Motor neuron (in vitro differentiated cells): ENCODE results near the gene RPL22. TPM values are rescaled to one million over a fixed set of nuclear protein-coding genes. Genes with fewer than 3 reads are reported as not detected.

Source experiments
- ATAC-seq, 8 experiments: fragments of 200-7000 bp; cut with Tn5 transposase; replicated peaks in 6 of 8; 2 replicates each; pipeline ENCODE4 v1.8.0; 2021; ENCODE audit warnings: mild to moderate bottlenecking in 8 of 8, moderate library complexity in 8 of 8
- H3K27ac ChIP-seq, 2 donors: fragments of 250-450 bp; sonication (Bioruptor Pico); 2 replicates each; pipeline ENCODE4 v1.9.0; 2021; ENCODE audit warnings: antibody characterized with exemption in 2 of 2, mild to moderate bottlenecking in 2 of 2, moderate library complexity in 1 of 2
- H3K4me1 ChIP-seq, 2 donors: fragments of 250-450 bp; sonication (Bioruptor Pico); replicated peaks in 1 of 2; 2 replicates each; pipeline ENCODE4 v1.6.1; 2021; ENCODE audit warnings: antibody characterized with exemption in 2 of 2, mild to moderate bottlenecking in 2 of 2, moderate library complexity in 1 of 2
- H3K4me3 ChIP-seq, 5 donors: fragments of 250-450 bp; sonication (Bioruptor Pico); 2 replicates each; pipeline ENCODE4 v1.9.0; 2021; ENCODE audit warnings: antibody characterized with exemption in 5 of 5, mild to moderate bottlenecking in 5 of 5, moderate library complexity in 4 of 5
- WGBS, 10 experiments: fragments of 450-650 bp; shearing (Covaris generic); methylation state at CpG; one replicate each; pipeline ENCODE4 v1.0.0; 2022; 5-methylcytosine and 5-hydroxymethylcytosine counted together
- in situ Hi-C, 9 experiments: fragments of 400-800 bp; cut with MboI; loops; one replicate each; pipeline ENCODE4 v1.15.0; 2021; ENCODE audit warnings: low sequenced_read_pairs in 9 of 9, low pct_unique_long_range_greater_than_20kb in 2 of 9; ENCODE audit not compliant: unreplicated experiment in 9 of 9
- total RNA-seq, 8 experiments: library from RNA; unstranded; fragments of 300-600 nt; gene quantifications; 2 replicates each; pipeline versions ENCODE4 v1.2.3 to v1.2.4, GENCODE V29; 2022

The RPL22 gene
- total RNA-seq, 8 experiments from 2014 or later = 340 to 786 (median 466) TPM

DNA sequence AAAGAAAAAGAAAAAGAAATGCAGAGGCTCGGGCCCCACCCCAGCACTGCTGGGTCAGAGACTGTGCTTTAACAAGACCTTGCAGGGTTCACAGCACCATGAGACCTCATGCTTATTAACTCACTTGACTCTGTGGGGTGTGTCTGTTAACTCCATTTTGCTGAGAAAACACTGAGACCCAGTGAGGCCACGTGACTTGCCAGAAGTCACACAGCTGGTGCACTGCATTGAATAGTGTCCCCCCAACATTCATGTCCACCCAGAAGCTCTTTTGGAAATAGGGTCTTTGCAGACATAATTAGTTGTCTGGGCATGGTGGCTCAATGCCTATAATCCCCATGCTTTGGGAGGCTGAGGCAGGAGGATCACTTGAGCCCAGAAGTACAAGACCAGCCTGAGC, 59.0 kb downstream of the RPL22 start:
- 14 to 100% (median 82%) methylated on average over 1 to 2 of the region's 2 CpGs; no CpG with 5 or more reads in 4 of the 10 experiments for WGBS, 10 experiments
- Histone ChIP-seq H3K27ac (no peak overlapping the region), H3K4me1 (peaks cover 13 to 19% of the 10 kb centered on the region in 2 donors), H3K4me3 (no peak overlapping the region)
- no peak for ATAC-seq
- in situ Hi-C loops = no loop called here

DNA sequence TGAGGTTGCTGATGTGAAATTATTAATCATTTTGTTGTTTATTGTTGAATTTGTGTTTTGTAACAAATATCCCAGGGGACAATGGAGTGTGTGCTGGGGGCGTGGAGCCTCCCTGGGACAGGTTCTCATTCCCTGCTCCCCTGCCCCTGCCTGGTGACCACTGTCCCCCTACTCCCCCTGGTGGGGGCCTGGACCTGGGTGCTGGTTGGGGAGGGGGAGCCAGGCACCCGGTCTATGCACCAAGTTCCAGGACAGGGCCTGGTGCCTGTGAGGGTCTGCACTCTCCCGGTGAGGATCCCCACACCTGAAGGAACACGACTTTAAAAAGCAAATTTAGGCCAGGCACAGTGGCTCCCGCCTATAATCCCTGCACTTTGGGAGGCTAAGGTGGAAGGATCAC, 61.6 kb downstream of the RPL22 start:
- no peaks in the 10 kb centered on the region for H3K4me1 ChIP-seq
- H3K27ac ChIP-seq = no peak overlapping the region
- no peak for ATAC-seq
- 0 to 80% (median 52%) methylated on average over 1 to 5 of the region's 5 CpGs; no CpG with 5 or more reads in 7 of the 10 experiments for WGBS, 10 experiments
- no peak overlapping the region for H3K4me3 ChIP-seq
- in situ Hi-C loops = no loop called here

DNA sequence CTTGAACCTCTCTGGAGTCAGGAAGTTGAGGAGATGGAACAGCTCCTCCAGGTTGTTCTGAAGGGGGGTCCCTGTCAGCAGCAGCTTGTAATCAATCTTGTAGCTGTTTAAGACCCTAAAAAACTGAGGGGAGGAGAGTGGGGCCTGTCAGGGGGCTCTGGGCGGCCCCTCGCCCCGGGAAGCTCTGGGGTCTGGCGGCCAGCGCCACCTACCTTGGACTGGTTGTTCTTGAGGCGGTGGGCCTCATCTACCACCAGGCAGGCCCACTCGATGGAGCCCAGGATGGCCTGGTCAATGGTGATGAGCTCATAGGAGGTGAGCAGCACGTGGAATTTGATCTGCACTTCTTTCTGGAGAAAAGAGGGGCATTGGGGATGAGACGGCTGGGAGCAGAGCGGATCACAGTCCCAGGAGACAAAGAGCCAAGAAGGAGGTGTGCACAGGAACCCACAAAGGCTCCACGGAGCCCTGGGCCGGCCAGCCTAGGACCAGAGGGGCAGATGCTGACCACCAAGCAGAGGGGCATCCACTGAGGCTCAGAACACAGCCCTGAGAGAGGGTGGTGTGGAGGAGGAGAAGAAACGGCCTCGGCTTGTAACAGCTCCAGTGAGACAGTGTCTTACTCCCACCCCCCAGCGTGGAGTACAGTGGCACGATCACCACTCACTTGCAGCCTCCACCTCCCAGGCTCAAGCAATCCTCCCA, 62.7 kb downstream of the RPL22 start:
- WGBS, 10 experiments = 40 to 100% (median 88%) methylated on average over 1 to 9 of the region's 16 CpGs; no CpG with 5 or more reads in 3 of the 10 experiments
- no peaks in the 10 kb centered on the region for H3K4me1 ChIP-seq
- no peak overlapping the region for H3K27ac ChIP-seq
- in situ Hi-C loops = no loop called here
- no peak overlapping the region for H3K4me3 ChIP-seq
- ATAC-seq = no peak

Other genes starting within 250 kb of the RPL22 start
- gene NPHP4, start 207.2 kb downstream of the RPL22 start, total RNA-seq = 10 to 100 TPM in 4 of 8 experiments, 1 to 10 TPM in 4; 4.5 to 20.2 (median 11.0) TPM
- 10 to 100 TPM in 5 of 8 experiments, 1 to 10 TPM in 3; 6.3 to 21.9 (median 11.5) TPM for gene KCNAB2, start 153.7 kb downstream of the RPL22 start, total RNA-seq
- gene CHD5, start 19.3 kb downstream of the RPL22 start, total RNA-seq = 10 to 100 TPM in 1 of 8 experiments, 1 to 10 TPM in 1, under 1 TPM in 6; 0.15 to 18.4 (median 0.63) TPM
- 100 to 1,000 TPM in 1 of 8 experiments, 10 to 100 TPM in 2, 1 to 10 TPM in 5; 1.8 to 149 (median 7.3) TPM for gene RNF207, start 6.5 kb upstream of the RPL22 start, total RNA-seq
- 10 to 100 TPM; 26.5 to 62.1 (median 36.1) TPM for gene ICMT, start 36.4 kb upstream of the RPL22 start, total RNA-seq
- under 1 TPM in 3 of 8 experiments, not detected in 5; 0.37 to 0.66 (median 0.42) TPM for gene HES3, start 44.6 kb upstream of the RPL22 start, total RNA-seq
- 10 to 100 TPM; 13.0 to 44.0 (median 15.3) TPM for gene GPR153, start 61.5 kb upstream of the RPL22 start, total RNA-seq
- gene ACOT7, start 194.2 kb upstream of the RPL22 start, total RNA-seq = 100 to 1,000 TPM in 2 of 8 experiments, 10 to 100 TPM in 5, 1 to 10 TPM in 1; 6.9 to 127 (median 80.5) TPM
- gene HES2, start 220.3 kb upstream of the RPL22 start, total RNA-seq = 1 to 10 TPM in 4 of 8 experiments, under 1 TPM in 4; 0.14 to 7.8 (median 0.98) TPM
- 1 to 10 TPM in 5 of 8 experiments, under 1 TPM in 2, not detected in 1; 0.87 to 3.4 (median 1.4) TPM for gene ESPN, start 225.2 kb upstream of the RPL22 start, total RNA-seq